Activated naive CD8-positive, alpha-beta T cell treated with anti-CD3 and anti-CD28 coated beads, Interleukin-2, amount 50 U/mL, for 24 hours (primary cell): Measurements from ENCODE around the gene CREBL2.
"Not testable (repeated sequence)": the region's sequence is repeated elsewhere in the genome, so short reads cannot be mapped to it uniquely, and the experiment has no call there.

Source experiments
- ATAC-seq: fragments of 150-1000 bp; cut with Tn5 transposase; one replicate; pipeline ENCODE4 v1.10.0; 2021
- DNase-seq: peaks from one replicate; pipeline ENCODE4 v3.0.0; 2021
- H3K27ac Mint-ChIP-seq: one replicate; pipeline ENCODE4 v1.8.0; 2021; ENCODE audit warnings: mild to moderate bottlenecking, mixed read lengths
- H3K27me3 Mint-ChIP-seq: one replicate; pipeline ENCODE4 v1.8.0; 2021; ENCODE audit warnings: mixed read lengths
- H3K36me3 Mint-ChIP-seq: one replicate; pipeline ENCODE4 v1.8.0; 2021; ENCODE audit warnings: low read depth, mixed read lengths
- H3K4me1 Mint-ChIP-seq: one replicate; pipeline ENCODE4 v1.8.0; 2021; ENCODE audit warnings: mixed read lengths
- H3K4me3 Mint-ChIP-seq: one replicate; pipeline ENCODE4 v1.8.0; 2021; ENCODE audit warnings: mild to moderate bottlenecking, moderate library complexity, mixed read lengths
- H3K9me3 Mint-ChIP-seq: one replicate; pipeline ENCODE4 v1.8.0; 2021; ENCODE audit warnings: mixed read lengths

Gene CREBL2

DNA sequence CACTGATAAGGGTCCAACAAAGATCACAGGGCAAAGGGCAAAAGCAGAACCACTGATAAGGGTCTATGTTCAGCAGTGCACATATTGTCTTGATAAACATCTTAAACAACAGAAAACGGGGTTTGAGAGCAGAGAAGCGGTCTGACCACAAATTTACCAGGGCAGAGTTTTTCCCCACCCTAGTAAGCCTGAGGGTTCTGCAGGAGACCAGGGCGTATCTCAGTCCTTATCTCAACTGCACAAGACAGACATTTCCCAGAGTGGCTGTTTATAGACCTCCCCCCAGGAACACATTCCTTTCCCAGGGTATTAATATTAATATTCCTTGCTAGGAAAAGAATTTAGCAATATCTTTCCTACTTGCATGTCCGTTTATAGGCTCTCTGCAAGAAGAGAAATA, 28.3 kb downstream of the CREBL2 start:
- Mint-ChIP-seq H3K36me3 (peaks cover 53% of the 10 kb centered on the region), H3K9me3 (peaks cover 14% of the 10 kb centered on the region)
- not testable (repeated sequence) for ATAC-seq, H3K4me3 Mint-ChIP-seq, H3K27me3 Mint-ChIP-seq, H3K4me1 Mint-ChIP-seq, H3K27ac Mint-ChIP-seq, DNase-seq

DNA sequence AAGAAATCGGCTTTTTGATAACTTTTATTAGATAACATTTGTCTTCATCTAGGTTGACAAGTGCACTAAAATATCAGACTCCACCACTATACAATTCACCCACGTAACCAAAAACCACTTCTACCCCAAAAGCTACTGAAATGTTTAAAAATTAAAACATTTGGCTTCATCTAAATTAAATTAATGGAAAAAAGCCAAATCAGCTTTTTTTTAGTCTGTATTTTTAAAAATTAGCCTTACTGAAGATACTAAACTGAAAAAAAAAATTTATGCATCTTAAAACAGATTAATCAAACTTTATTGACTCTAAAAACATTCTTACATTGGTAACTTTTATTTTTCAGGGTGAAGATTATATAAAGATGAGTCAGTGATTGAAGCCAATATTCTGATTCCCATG, 30.0 kb downstream of the CREBL2 start:
- Mint-ChIP-seq H3K9me3 (peaks cover 15% of the 10 kb centered on the region), H3K27ac (no peak overlapping the region), H3K27me3 (no peaks in the 10 kb centered on the region), H3K4me1 (peaks cover 19% of the 10 kb centered on the region), H3K4me3 (no peak overlapping the region), H3K36me3 (peaks cover 54% of the 10 kb centered on the region)
- ATAC-seq (no peak), DNase-seq (no peak)

DNA sequence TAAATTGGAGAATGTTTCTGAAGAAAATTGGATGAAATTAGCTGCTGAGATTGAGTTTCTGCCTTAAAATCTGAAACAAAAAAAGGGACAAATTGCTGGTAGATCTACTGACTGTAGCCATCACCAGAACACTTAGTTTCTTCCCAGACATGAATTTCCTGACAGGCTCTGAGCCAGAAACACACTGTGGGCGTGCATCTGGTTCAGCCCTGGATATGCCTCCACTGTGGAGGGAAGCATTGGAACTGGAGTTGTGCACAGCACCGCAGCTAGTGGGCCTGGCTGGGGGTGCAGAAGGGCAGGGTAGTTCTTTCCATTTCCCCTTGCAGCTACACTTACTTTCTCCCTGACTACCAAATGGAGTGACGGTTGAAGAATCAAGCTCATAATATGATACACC, 31.2 kb downstream of the CREBL2 start:
- peaks cover 18% of the 10 kb centered on the region for H3K4me1 Mint-ChIP-seq
- H3K36me3 Mint-ChIP-seq: peaks cover 55% of the 10 kb centered on the region
- H3K9me3 Mint-ChIP-seq: peaks cover 25% of the 10 kb centered on the region
- H3K27me3 Mint-ChIP-seq: no peaks in the 10 kb centered on the region
- H3K4me3 Mint-ChIP-seq: no peak overlapping the region
- no peak for ATAC-seq
- H3K27ac Mint-ChIP-seq: no peak overlapping the region
- no peak for DNase-seq

DNA sequence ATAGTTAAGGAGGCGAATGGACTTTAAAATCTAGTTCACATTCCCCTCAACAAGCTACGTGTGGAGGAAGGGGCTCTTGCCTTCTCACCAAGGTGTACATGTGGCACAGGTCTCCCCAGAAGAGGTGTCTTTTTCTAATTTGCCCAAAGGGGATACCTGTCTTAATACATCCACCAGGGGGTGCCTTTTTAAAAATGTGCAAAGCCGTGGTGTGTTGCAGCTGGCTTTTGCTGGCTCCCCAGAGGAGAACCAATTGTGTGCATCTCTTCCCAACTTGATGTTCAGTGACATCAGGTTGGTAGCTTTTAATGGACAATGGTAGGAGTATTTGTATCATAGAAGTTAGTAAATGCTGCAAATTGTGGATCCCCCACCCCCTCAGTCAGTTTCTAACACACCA, 33.8 kb downstream of the CREBL2 start:
- H3K4me3 Mint-ChIP-seq: no peak overlapping the region
- H3K36me3 Mint-ChIP-seq: peaks cover 44% of the 10 kb centered on the region
- peak overlapping the region; percentile 70 for H3K27ac Mint-ChIP-seq
- DNase-seq: peak; percentile 14
- peaks cover 18% of the 10 kb centered on the region for H3K4me1 Mint-ChIP-seq
- no peaks in the 10 kb centered on the region for H3K27me3 Mint-ChIP-seq
- H3K9me3 Mint-ChIP-seq: peaks cover 31% of the 10 kb centered on the region
- ATAC-seq: peak; percentile 66

DNA sequence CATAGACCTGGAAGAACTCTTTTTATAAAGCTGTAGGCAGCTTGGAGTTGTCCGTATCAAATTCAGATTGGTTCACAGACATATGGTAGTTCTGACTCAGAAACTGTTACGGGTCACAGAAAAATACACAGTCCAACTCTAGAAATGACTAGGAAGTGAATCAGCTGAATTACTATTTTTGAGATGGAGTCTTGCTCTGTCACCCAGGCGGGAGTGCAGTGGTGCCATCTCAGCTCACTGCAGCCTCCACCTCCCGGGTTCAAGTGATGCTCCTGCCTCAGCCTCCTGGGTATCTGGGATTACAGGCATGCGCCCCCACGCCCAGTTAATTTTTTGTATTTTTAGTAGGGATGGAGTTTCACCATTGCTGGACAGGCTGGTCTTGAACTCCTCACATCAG, 34.3 kb downstream of the CREBL2 start:
- not testable (repeated sequence) for DNase-seq, H3K27me3 Mint-ChIP-seq, H3K4me3 Mint-ChIP-seq
- ATAC-seq: peak; percentile 92
- peak overlapping the region; percentile 70 for H3K27ac Mint-ChIP-seq
- H3K36me3 Mint-ChIP-seq: peaks cover 40% of the 10 kb centered on the region
- peaks cover 18% of the 10 kb centered on the region for H3K4me1 Mint-ChIP-seq
- H3K9me3 Mint-ChIP-seq: peaks cover 31% of the 10 kb centered on the region

DNA sequence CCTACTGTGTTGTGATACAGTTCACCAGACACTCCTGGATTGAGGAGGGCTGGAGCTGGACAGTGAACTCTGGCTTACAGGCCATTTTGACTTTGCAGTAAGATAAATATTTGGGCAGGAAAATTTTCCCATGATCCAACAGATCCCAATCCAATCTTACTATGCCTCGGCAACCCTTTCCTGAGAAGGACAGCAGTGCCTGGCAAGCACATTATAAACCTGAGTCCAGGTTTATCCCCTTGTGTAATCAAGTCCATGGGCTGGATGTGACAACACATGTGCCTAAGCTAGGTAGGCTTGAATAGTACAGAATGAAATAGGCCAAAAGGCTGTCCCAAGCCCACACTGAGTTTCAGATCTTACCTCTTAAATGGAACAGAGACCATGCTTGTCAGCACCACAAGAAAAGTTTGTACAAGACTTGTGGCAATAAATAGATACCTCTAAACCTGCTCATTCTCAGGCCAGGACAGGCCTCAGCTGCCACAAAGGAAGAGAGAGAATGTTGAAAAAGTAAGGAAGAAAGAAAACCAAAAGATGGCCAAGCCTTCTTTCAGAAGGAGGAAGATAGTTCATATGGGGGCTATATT, 34.9 kb downstream of the CREBL2 start:
- DNase-seq (no peak), ATAC-seq (no peak)
- Mint-ChIP-seq H3K27ac (no peak overlapping the region), H3K9me3 (peaks cover 36% of the 10 kb centered on the region), H3K36me3 (peaks cover 38% of the 10 kb centered on the region), H3K4me3 (no peak overlapping the region), H3K4me1 (peaks cover 18% of the 10 kb centered on the region), H3K27me3 (no peaks in the 10 kb centered on the region)

DNA sequence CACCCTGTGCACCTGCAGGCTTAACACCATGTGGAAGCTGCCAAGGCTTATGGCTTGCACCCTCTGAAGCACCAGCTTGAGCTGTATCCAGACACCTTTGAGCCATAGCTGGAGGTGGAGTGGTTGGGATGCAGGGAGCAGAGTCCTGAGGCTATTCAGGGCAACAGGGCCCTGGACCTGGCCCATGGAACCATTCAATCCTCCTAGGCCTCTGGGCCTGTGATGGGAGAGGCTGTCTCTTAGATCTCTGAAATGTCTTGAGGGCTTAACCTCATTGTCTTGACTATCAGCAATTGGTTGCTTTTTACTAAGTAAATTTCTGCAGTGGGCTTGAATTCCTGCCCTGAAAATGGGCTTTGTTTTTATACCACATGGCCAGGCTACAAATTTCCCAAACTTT, 36.6 kb downstream of the CREBL2 start:
- Mint-ChIP-seq H3K36me3 (peaks cover 26% of the 10 kb centered on the region), H3K4me3 (no peak overlapping the region), H3K27ac (no peak overlapping the region), H3K9me3 (peaks cover 44% of the 10 kb centered on the region), H3K27me3 (no peaks in the 10 kb centered on the region), H3K4me1 (peaks cover 18% of the 10 kb centered on the region)
- no peak for ATAC-seq
- no peak for DNase-seq

DNA sequence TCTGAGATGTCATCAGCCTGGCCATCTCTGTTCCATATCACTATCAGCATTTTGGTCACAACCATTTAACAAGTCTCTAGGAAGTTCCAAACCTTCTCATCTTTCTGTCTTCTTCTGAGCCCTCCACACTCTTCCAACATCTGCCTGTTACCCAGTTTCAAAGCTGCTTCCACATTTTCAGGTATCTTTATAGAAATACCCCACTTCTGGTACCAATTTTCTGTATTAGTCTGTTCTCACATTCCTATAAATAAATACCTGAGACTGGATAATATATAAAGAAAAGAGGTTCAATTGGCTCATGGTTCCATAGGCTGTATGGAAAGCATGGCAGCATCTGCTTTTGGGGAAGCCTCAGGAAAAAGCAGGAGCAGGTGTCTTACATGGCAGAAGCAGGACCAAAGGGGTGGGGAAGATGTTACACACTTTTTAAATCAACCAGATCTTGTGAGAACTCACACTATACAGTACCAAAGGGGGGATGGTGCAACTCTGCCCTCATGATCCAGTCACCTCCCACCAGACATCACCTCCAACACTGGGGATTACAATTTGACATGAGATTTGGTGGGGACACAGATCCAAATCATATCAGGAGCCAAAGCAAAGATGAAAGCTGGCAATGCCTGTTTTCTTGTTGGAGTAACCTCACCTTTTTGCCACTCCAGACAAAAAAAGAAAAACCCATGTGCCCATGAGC, 37.4 kb downstream of the CREBL2 start:
- Mint-ChIP-seq H3K27me3 (no peaks in the 10 kb centered on the region), H3K9me3 (peaks cover 44% of the 10 kb centered on the region), H3K4me1 (peaks cover 18% of the 10 kb centered on the region), H3K27ac (no peak overlapping the region), H3K4me3 (no peak overlapping the region), H3K36me3 (peaks cover 26% of the 10 kb centered on the region)
- ATAC-seq (no peak), DNase-seq (no peak)

DNA sequence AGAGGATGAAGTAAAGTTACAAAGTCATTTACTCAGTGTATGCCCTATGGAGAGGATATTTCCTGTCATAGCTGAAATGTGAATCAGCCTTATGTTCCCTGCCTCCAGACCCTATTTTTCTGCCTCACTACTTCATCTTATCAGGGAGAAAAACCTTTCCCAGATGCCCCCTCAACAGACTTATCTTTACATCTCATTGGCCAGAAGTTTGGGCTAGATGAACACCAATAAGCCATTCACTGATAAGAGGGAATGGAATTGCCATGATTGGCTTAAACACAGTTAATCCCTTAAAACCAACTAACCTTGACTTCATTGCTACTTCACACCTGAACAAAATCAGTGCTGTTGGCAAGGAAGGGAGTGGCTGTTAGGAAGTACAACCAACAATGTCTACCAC, 40.1 kb downstream of the CREBL2 start:
- H3K27ac Mint-ChIP-seq: no peak overlapping the region
- H3K4me1 Mint-ChIP-seq: peaks cover 8% of the 10 kb centered on the region
- no peaks in the 10 kb centered on the region for H3K27me3 Mint-ChIP-seq
- no peak for DNase-seq
- H3K36me3 Mint-ChIP-seq: peaks cover 20% of the 10 kb centered on the region
- H3K9me3 Mint-ChIP-seq: peaks cover 41% of the 10 kb centered on the region
- H3K4me3 Mint-ChIP-seq: no peak overlapping the region
- no peak for ATAC-seq

DNA sequence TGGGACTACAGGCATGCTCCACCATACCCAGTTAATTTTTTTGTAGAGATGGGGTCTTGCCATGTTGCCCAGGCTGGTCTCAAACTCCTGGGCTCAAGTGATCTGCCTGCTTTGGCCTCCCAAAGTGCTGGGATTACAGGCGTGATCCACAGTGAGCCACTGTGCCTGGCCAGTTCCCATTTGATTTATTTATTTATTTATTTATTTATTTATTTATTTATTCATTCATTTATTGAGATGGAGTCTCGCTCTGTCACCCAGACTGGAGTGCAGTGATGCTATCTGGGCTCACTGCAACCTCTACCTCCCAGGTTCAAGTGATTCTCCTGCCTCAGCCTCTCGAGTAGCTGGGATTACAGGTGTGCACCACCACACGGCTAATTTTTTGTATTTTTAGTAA, 41.0 kb downstream of the CREBL2 start:
- H3K4me1 Mint-ChIP-seq, ATAC-seq, H3K27me3 Mint-ChIP-seq, DNase-seq, H3K27ac Mint-ChIP-seq, H3K4me3 Mint-ChIP-seq: not testable (repeated sequence)
- peaks cover 11% of the 10 kb centered on the region for H3K36me3 Mint-ChIP-seq
- peaks cover 34% of the 10 kb centered on the region for H3K9me3 Mint-ChIP-seq

DNA sequence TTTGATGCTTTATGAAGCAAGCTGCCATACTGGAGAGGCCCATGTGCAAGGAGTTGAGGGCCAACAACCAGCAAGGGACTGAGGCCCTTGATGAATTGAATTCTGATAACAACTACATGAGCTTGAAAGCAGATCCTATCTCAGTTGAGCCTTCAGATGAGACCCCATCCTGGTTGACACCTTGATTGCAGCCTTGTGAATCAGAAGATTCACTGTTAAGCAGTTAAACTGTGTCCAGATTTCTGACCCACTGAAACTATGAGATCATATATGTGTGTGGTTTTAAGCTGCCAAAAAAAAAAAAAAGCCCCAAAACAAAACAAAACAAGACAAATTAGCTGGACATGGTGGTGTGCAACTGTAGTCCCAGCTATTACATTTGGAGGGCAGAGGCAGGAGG, 42.2 kb downstream of the CREBL2 start:
- H3K27me3 Mint-ChIP-seq: no peaks in the 10 kb centered on the region
- peaks cover 26% of the 10 kb centered on the region for H3K9me3 Mint-ChIP-seq
- H3K4me1 Mint-ChIP-seq: peaks cover 7% of the 10 kb centered on the region
- no peak overlapping the region for H3K27ac Mint-ChIP-seq
- no peak overlapping the region for H3K4me3 Mint-ChIP-seq
- H3K36me3 Mint-ChIP-seq: peaks cover 3% of the 10 kb centered on the region
- no peak for DNase-seq
- ATAC-seq: no peak

DNA sequence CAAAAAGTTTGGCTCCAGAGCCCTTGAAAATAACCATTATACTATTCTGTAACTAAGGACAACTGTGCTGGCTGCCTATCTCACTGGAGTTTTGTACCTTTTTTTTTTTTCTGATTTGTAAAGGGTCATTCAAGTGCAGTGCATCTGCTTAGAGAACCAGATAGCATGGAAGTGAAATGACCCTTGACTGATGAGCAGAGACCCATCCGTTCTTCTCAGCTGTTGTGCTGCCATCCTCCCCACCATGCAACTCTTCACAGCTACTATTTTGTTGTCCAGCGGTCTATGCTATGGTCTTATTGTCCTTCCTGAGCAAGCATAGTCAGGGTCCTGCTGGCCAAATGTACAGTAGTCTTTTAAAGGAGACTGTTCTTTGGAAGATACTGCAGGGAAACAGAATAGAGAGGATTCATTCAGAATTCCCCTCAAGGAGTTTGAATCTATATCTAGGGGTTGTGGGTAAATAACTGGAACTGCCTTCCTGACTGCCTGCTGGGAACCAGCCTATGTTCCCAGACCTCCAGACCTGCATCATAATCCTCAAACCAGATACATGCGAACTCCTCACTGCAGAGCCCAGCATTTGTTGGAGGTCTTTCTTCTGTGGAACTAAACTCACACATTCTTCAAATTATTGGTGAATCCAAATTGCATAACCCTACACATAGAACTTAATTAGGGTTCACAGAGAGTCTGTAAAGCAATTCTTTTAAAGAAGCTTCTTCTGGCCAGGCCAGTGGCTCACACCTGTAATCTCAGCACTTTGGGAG, 43.2 kb downstream of the CREBL2 start:
- ATAC-seq: no peak

DNA sequence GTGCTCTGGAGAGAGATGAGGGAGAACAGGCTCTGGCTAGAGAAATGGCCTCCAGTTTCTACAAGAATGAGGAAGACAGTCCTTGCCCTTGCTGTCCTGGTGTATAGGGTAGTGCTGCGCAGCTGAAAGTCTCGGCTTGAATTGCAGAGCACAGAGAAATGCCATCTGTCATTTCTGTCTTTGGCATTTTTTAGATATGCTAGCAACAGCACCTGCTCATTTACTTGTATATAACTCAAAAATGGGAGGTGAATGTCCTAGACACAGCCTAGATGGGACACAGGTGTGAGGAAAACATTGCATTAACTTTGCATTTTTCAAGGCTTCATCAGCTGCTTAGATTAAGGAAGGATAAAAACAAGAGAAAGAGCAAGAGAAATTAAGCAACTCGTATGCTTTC, 48.5 kb downstream of the CREBL2 start:
- no peak overlapping the region for H3K4me3 Mint-ChIP-seq
- H3K36me3 Mint-ChIP-seq: no peaks in the 10 kb centered on the region
- H3K9me3 Mint-ChIP-seq: no peaks in the 10 kb centered on the region
- H3K4me1 Mint-ChIP-seq: peaks cover 7% of the 10 kb centered on the region
- H3K27me3 Mint-ChIP-seq: no peaks in the 10 kb centered on the region
- no peak overlapping the region for H3K27ac Mint-ChIP-seq
- ATAC-seq (no peak), DNase-seq (no peak)

More for the DNA sequence above, 43.2 kb downstream of the CREBL2 start:
- Mint-ChIP-seq H3K36me3 (no peaks in the 10 kb centered on the region), H3K27me3 (no peaks in the 10 kb centered on the region), H3K4me1 (peaks cover 7% of the 10 kb centered on the region), H3K9me3 (peaks cover 17% of the 10 kb centered on the region), H3K27ac (no peak overlapping the region), H3K4me3 (no peak overlapping the region)
- no peak for DNase-seq

DNA sequence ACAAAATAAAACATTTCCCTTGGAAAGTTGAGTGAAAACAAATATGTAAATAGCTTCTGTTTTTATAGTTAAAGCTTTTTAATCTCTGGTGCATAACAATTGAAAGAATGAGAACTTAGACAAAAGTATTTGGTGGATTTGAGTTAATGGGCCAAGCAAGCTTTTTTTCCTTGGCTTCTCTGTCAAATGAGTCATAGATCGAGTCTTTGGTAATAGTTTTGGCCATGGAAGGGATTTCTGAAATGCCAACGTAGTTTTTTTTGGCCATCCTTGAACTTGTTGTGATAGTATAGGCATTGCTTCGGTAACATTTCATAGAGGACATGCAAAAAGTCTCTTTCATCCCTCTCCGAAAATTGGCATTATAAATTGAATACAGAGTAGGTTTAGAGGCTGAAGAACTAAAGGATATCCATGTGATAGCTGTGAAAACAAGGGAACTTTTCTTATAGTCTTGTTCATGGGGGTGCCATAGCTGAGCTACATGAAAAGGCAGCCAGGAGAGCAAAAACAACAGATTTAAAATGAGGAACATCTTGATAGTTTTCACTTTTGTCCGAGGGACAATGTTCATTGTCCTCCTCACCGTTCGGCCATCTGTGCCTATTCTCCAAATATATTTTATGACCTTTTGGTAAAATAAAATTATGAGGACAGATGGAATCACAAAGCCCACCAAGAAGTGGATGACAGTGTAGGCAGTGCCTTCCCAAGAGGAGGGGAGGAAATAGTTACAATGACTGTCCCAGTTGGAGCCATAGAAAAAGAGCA, 49.6 kb downstream of the CREBL2 start:
- no peak overlapping the region for H3K4me3 Mint-ChIP-seq
- no peaks in the 10 kb centered on the region for H3K9me3 Mint-ChIP-seq
- H3K36me3 Mint-ChIP-seq: no peaks in the 10 kb centered on the region
- no peak for DNase-seq
- no peaks in the 10 kb centered on the region for H3K4me1 Mint-ChIP-seq
- H3K27ac Mint-ChIP-seq: no peak overlapping the region
- no peaks in the 10 kb centered on the region for H3K27me3 Mint-ChIP-seq
- ATAC-seq: no peak
